AG04449 (cell line): Measurements from ENCODE around the gene HERC2.

Source experiments
- CTCF ChIA-PET: fragments of 350-600 bp; formaldehyde crosslinking; extraction: SDS; loops from one replicate; lab custom pipeline; 2021; ENCODE audit warnings: antibody characterized with exemption; lab: Yijun Ruan, JAX
- POLR2A ChIA-PET: fragments of 400-600, 350-600 bp; formaldehyde crosslinking; extraction: SDS; loops from one replicate; lab custom pipeline; 2020; ENCODE audit warnings: antibody characterized with exemption, inconsistent platforms; lab: Yijun Ruan, JAX
- DNase-seq: peaks from one replicate; pipeline ENCODE4 v3.0.0-alpha.2; 2010; ENCODE audit warnings: low read depth, low spot score
- H3K4me3 ChIP-seq: 2 replicates; pipeline ENCODE4 v1.5.1; 2011; ENCODE audit warnings: low read depth, mild to moderate bottlenecking, control low read depth, low read length
- TF ChIP-seq, protein P1 (sequence below): IDR thresholded peaks from one replicate; pipeline ENCODE4 v1.5.1; 2011; ENCODE audit warnings: mild to moderate bottlenecking, moderate library complexity, low read length, control low read depth, inconsistent platforms; ENCODE audit not compliant: insufficient read depth; ENCODE audit errors: missing control alignments

Gene HERC2

DNA sequence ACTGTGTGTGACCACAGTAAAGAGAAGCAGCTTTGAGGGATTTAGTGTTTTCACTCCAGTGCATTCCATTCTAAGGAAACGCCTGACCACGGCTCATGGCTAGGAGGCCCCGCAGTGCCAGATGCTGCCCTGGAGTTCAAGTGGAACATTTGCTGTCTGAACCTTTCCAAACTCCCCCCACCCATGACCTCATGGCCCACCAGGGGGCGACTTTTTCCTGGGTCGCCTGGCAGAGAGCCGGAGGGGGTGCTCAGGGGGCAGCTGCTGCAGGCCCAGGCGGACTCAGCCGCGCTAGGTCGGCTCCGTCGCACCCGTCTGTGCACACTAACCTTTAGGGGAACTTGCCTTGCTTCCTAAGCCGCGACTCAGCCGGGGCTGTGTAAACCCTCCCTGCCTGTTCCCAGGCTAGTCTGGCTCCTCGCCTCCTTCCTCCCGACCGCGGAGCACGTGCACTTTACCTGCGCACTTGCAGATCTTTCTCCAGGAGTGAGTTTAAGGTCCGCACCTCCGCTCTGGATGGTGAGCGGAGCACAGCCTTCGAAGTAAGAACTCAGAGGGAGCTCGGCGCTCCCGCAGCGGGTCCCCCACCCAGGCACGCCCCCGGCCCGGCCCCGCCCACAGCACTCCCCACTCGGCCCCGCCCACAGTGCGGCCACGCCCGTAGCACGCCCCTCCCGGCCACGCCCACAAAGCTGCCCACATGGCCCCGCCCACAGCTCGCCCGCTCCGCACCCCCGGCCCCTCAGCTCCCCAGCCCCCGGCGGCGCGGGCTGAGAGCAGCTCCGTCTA is 223.0 kb downstream of the HERC2 start, which contains the start of gene OCA2:
Gene OCA2 (minus strand): TSS at position 550 of the 789 bp plus-strand sequence. CDS start 17,441 bp downstream, outside the sequence.
- TF ChIP-seq, protein P1, sequence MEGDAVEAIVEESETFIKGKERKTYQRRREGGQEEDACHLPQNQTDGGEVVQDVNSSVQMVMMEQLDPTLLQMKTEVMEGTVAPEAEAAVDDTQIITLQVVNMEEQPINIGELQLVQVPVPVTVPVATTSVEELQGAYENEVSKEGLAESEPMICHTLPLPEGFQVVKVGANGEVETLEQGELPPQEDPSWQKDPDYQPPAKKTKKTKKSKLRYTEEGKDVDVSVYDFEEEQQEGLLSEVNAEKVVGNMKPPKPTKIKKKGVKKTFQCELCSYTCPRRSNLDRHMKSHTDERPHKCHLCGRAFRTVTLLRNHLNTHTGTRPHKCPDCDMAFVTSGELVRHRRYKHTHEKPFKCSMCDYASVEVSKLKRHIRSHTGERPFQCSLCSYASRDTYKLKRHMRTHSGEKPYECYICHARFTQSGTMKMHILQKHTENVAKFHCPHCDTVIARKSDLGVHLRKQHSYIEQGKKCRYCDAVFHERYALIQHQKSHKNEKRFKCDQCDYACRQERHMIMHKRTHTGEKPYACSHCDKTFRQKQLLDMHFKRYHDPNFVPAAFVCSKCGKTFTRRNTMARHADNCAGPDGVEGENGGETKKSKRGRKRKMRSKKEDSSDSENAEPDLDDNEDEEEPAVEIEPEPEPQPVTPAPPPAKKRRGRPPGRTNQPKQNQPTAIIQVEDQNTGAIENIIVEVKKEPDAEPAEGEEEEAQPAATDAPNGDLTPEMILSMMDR = peak; percentile 29
- peak within 1 kb of the TSS; percentile 30; the same call in 1 of the 2 replicates for H3K4me3 ChIP-seq
- POLR2A ChIA-PET = interaction anchor here (0.6 kb wide), 1 partner anchor 16 kb away, joined by 3 read pairs; no protein-coding TSS in a partner anchor
- CTCF ChIA-PET = interaction anchor here (0.7 to 2.2 kb wide), 6 partner anchors 12 to 77 kb away, joined by 3 to 7 read pairs (median 4); no protein-coding TSS in a partner anchor
- no peak for DNase-seq

DNA sequence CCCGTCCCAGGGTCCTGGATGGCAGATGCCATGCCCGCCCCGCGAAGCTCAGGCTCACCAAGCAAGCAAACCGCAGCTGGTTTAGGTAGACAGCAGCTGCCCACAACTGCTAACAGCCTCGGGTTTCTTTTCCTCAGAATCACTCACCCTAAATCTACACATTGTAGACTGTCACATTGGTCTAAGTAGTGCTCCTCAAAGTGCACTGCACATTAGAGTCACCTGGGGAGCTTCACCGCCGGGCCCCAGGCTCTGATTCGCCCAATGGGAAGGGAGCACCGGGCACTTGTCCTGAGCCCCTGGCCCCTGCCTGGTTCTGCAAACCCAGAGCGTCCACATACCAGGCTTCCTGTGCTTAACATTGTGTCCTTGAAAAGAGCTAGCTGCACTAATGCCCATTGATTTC is 223.6 kb downstream of the HERC2 start:
- TF ChIP-seq, protein P1 = no peak
- CTCF ChIA-PET = interaction anchor here (0.7 to 2.2 kb wide), 5 partner anchors 11 to 77 kb away, joined by 3 to 7 read pairs (median 4); no protein-coding TSS in a partner anchor
- DNase-seq = no peak
- H3K4me3 ChIP-seq = no peak overlapping the region
- POLR2A ChIA-PET = interaction anchor here (0.6 kb wide), 1 partner anchor 16 kb away, joined by 3 read pairs; no protein-coding TSS in a partner anchor

DNA sequence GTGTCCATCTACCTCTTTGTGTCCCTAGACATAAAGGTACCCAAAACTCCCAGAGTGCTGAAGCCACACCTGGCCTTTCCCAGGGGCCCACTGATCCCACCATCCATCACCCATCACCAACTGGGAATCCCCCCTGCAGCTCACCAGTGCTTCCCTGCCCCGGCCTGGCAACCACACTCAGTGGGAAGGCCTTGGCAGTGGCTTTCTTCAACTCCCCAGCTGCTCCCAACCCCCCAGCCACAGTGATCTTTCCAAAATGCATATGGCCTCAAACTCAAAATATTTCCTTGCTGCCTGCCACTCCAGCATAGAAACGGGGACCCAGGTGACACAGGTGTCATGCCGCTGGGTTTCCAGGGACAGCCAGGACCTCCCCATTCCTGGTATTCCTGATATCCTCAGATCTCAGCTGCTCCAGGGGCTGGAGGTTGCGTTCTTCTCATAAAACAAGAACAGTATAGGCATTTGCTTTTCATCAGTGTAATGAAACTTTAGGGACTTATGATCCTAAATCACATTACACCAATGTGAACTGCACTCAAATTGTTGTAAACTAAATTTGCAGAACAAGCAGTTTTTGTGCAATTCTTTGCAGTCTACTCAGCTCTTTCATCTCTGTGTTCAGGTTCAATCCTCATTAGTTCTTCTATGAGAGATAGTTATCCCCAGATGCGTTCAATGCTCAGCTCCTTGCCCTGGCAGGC is 224.2 kb downstream of the HERC2 start:
- ChIA-PET POLR2A (interaction anchor here (0.6 kb wide), 1 partner anchor 17 kb away, joined by 3 read pairs; no protein-coding TSS in a partner anchor), CTCF (interaction anchor here (0.7 to 2.2 kb wide), 7 partner anchors 10 to 76 kb away, joined by 3 to 7 read pairs (median 4); no protein-coding TSS in a partner anchor)
- no peak overlapping the region for H3K4me3 ChIP-seq
- DNase-seq = no peak
- TF ChIP-seq, protein P1 = no peak

DNA sequence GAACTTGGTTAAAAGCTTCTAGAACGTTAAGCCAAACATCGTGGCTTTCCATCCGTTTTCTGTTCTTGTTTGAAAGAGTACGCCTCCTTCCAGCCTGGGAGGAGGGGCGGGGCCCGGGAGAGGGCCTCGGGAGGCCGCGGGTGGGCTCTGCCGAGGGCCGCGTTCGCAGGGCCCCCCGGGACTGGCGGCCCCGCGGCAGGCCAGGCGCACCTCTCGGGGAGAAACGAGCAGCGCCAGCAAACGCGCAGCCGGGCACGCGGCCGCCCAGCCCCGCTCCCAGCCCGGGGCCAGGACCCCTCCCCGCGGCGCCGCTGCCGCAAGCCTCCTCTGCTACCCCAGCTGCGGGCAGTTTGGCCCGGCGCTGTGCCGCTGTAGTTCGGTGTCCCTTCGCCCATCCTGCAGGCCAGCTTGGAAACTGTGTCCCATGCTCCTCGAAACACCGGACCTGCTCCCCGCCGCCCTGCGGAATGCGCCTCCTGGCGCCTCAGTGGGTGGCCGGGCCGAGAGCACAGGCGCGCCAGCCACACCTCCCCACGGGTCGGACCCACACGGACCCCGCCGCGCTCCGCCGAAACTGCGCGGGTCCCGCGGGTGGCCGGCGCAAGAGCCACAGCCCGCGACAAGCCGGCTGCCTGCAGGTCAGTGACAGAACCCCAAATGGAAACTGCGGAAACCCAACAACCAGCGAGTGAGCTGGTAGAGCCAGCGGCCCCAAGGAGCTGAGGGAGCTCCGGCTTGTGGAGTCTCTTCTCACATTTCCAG is 225.1 kb downstream of the HERC2 start:
- ChIA-PET CTCF (interaction anchor here (1.2 kb wide), 2 partner anchors 11 to 27 kb away, joined by 3 to 4 read pairs; no protein-coding TSS in a partner anchor), POLR2A (no interaction called here)
- TF ChIP-seq, protein P1 = no peak
- peak overlapping the region; percentile 52 for H3K4me3 ChIP-seq
- DNase-seq = no peak

DNA sequence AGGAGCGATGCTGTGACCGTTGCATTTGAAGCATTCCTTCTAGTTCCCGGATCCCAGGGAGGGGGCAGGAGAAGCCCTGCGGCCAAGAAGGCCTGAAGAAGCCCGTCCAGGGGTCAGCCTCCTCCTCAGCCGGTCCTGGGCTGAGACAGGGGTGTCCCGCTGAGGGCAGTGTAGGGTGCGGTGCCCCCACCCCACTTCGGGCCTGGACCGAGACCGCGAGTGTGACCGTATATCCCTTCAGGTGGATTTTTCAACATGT is 225.6 kb downstream of the HERC2 start:
- H3K4me3 ChIP-seq = peak overlapping the region; percentile 52
- DNase-seq = no peak
- ChIA-PET CTCF (no interaction called here), POLR2A (no interaction called here)
- TF ChIP-seq, protein P1 = no peak
